Lower leg skin (tissue), 3 donors: ENCODE measurements around the gene STAT5B.

Experiments
- CTCF ChIP-seq, 3 donors: fragments of 450-650 bp; IDR thresholded peaks; one replicate each; pipeline ENCODE4 v1.5.1; 2016; ENCODE audit warnings: antibody characterized with exemption in 3 of 3, mild to moderate bottlenecking in 3 of 3, moderate library complexity in 2 of 3
- POLR2A ChIP-seq, 2 donors: fragments of 450-650 bp; IDR thresholded peaks; one replicate each; pipeline ENCODE4 v1.6.1; 2016 to 2017; ENCODE audit warnings: antibody characterized with exemption in 2 of 2, mild to moderate bottlenecking in 1 of 2, moderate library complexity in 1 of 2

GRCh38 chr17:42270170-42270535 is 6.0 kb downstream of the STAT5B start:
- TF ChIP-seq CTCF (IDR thresholded peaks at IDR 0.05): no peak
- TF ChIP-seq POLR2A (IDR thresholded peaks at IDR 0.05): no peak
